OCI-M2 (cell line): ENCODE results near the gene CNTNAP4.

ENCODE experiments used
- DNase-seq: peaks from one replicate; lab custom pipeline; 2025; ENCODE audit not compliant: unreplicated experiment; lab: John Stamatoyannopoulos, UW

Gene CNTNAP4

GRCh38 chr16:76574651-76575050 lies 297.4 kb downstream of the CNTNAP4 start:
- DNase-seq = no peak

GRCh38 chr16:76576526-76576925 lies 299.3 kb downstream of the CNTNAP4 start:
- no peak for DNase-seq

GRCh38 chr16:76577003-76577402 lies 299.8 kb downstream of the CNTNAP4 start:
- DNase-seq = no peak

- no peak for DNase-seq
Observed at GRCh38 chr16:76579277-76579922, 302.2 kb downstream of the CNTNAP4 start.

- no peak for DNase-seq
Observed at GRCh38 chr16:76583466-76583865, 306.3 kb downstream of the CNTNAP4 start.

- DNase-seq = no peak
Observed at GRCh38 chr16:76583945-76584344, 306.7 kb downstream of the CNTNAP4 start.

GRCh38 chr16:76598498-76598897 lies 321.3 kb downstream of the CNTNAP4 start:
- no peak for DNase-seq

- no peak for DNase-seq
Observed at GRCh38 chr16:76607317-76607716, 330.1 kb downstream of the CNTNAP4 start.
